ENCODE measurements around the gene TRIP4. TPM values are rescaled to one million over a fixed set of nuclear protein-coding genes. Genes with fewer than 3 reads are reported as not detected.
A peak's percentile ranks its signal among the peaks of the same experiment; 100 is the strongest.
"Not testable (repeated sequence)": the region's sequence is repeated elsewhere in the genome, so short reads cannot be mapped to it uniquely, and the experiment has no call there.

The TRIP4 gene
- total RNA-seq, 1 experiment from 2014 or later: 6.3 TPM

- DNase-seq (ENCODE audit: extremely low read depth, low read depth): not testable (repeated sequence)
These were observed 7.3 kb upstream of the TRIP4 start for GRCh38 chr15:64380130-64380870.

- peak; percentile 94 for DNase-seq (ENCODE audit: extremely low read depth, low read depth)
These were observed 6.5 kb upstream of the TRIP4 start, which contains the start of gene PCLAF for GRCh38 chr15:64381000-64381751. Gene PCLAF (minus strand): TSS chr15:64381441. CDS start chr15:64381371, 70 bp downstream.

- no peak for DNase-seq (ENCODE audit: extremely low read depth, low read depth)
These were observed 3.9 kb upstream of the TRIP4 start for GRCh38 chr15:64383760-64384159.

GRCh38 chr15:64386291-64386690, 1.3 kb upstream of the TRIP4 start:
- DNase-seq (ENCODE audit: extremely low read depth, low read depth): no peak

GRCh38 chr15:64389036-64389435, 1.4 kb downstream of the TRIP4 start:
- no peak for DNase-seq (ENCODE audit: extremely low read depth, low read depth)

- not testable (repeated sequence) for DNase-seq (ENCODE audit: extremely low read depth, low read depth)
These were observed 4.8 kb downstream of the TRIP4 start for GRCh38 chr15:64392471-64392870.

GRCh38 chr15:64396789-64397188, 9.2 kb downstream of the TRIP4 start:
- no peak for DNase-seq (ENCODE audit: extremely low read depth, low read depth)

GRCh38 chr15:64398575-64398974, 10.9 kb downstream of the TRIP4 start:
- no peak for DNase-seq (ENCODE audit: extremely low read depth, low read depth)

GRCh38 chr15:64400583-64400982, 12.9 kb downstream of the TRIP4 start:
- no peak for DNase-seq (ENCODE audit: extremely low read depth, low read depth)

GRCh38 chr15:64412216-64412615, 24.6 kb downstream of the TRIP4 start:
- DNase-seq (ENCODE audit: extremely low read depth, low read depth): no peak

GRCh38 chr15:64422697-64423096, 35.1 kb downstream of the TRIP4 start:
- DNase-seq (ENCODE audit: extremely low read depth, low read depth): no peak

- no peak for DNase-seq (ENCODE audit: extremely low read depth, low read depth)
These were observed 36.3 kb downstream of the TRIP4 start for GRCh38 chr15:64423970-64424369.

GRCh38 chr15:64425221-64425620, 37.6 kb downstream of the TRIP4 start:
- DNase-seq (ENCODE audit: extremely low read depth, low read depth): no peak

GRCh38 chr15:64426845-64427465, 39.3 kb downstream of the TRIP4 start:
- DNase-seq (ENCODE audit: extremely low read depth, low read depth): no peak

- DNase-seq (ENCODE audit: extremely low read depth, low read depth): no peak
These were observed 41.8 kb downstream of the TRIP4 start for GRCh38 chr15:64429448-64429847.

GRCh38 chr15:64430000-64430735, 42.5 kb downstream of the TRIP4 start:
- DNase-seq (ENCODE audit: extremely low read depth, low read depth): no peak

GRCh38 chr15:64437982-64438381, 50.3 kb downstream of the TRIP4 start:
- DNase-seq (ENCODE audit: extremely low read depth, low read depth): no peak

- DNase-seq (ENCODE audit: extremely low read depth, low read depth): no peak
These were observed 51.2 kb downstream of the TRIP4 start for GRCh38 chr15:64438653-64439447.

GRCh38 chr15:64441852-64442251, 54.2 kb downstream of the TRIP4 start:
- no peak for DNase-seq (ENCODE audit: extremely low read depth, low read depth)

GRCh38 chr15:64443016-64443415, 55.4 kb downstream of the TRIP4 start:
- no peak for DNase-seq (ENCODE audit: extremely low read depth, low read depth)

Measured in NCI-H460 (cell line).